ENCODE measurements around the gene NRXN3. TPM values are rescaled to one million over a fixed set of nuclear protein-coding genes. Genes with fewer than 3 reads are reported as not detected.
A peak's percentile ranks its signal among the peaks of the same experiment; 100 is the strongest.

NRXN3 gene
- total and polyA plus RNA-seq, 2 of the 13 experiments (the other 11 are each of a cell fraction or from before 2014, with no cell fraction given): 0.03 TPM; not detected in 1

GRCh38 chr14:78617735-78618134 is 447.6 kb downstream of the NRXN3 start:
- BruUV-seq (replicated peaks): no TSS peak
- H3K9me3 ChIP-seq (ENCODE audit: low read length): no peaks in the 10 kb centered on the region
- ChIA-PET CTCF (ENCODE audit: low intra/inter-chr PET ratio, low total read pairs) (no interaction called here), POLR2A (no interaction called here)
- no peak for TF ChIP-seq RFX5 (IDR thresholded peaks at IDR 0.05; ENCODE audit: low read depth, low read length)
- TF ChIP-seq, protein P1, sequence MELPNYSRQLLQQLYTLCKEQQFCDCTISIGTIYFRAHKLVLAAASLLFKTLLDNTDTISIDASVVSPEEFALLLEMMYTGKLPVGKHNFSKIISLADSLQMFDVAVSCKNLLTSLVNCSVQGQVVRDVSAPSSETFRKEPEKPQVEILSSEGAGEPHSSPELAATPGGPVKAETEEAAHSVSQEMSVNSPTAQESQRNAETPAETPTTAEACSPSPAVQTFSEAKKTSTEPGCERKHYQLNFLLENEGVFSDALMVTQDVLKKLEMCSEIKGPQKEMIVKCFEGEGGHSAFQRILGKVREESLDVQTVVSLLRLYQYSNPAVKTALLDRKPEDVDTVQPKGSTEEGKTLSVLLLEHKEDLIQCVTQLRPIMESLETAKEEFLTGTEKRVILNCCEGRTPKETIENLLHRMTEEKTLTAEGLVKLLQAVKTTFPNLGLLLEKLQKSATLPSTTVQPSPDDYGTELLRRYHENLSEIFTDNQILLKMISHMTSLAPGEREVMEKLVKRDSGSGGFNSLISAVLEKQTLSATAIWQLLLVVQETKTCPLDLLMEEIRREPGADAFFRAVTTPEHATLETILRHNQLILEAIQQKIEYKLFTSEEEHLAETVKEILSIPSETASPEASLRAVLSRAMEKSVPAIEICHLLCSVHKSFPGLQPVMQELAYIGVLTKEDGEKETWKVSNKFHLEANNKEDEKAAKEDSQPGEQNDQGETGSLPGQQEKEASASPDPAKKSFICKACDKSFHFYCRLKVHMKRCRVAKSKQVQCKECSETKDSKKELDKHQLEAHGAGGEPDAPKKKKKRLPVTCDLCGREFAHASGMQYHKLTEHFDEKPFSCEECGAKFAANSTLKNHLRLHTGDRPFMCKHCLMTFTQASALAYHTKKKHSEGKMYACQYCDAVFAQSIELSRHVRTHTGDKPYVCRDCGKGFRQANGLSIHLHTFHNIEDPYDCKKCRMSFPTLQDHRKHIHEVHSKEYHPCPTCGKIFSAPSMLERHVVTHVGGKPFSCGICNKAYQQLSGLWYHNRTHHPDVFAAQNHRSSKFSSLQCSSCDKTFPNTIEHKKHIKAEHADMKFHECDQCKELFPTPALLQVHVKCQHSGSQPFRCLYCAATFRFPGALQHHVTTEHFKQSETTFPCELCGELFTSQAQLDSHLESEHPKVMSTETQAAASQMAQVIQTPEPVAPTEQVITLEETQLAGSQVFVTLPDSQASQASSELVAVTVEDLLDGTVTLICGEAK (IDR thresholded peaks at IDR 0.05): peak; percentile 95
- TF ChIP-seq, protein P1 (CRISPR knock-in tag; IDR thresholded peaks at IDR 0.05): no peak
- H3K27ac ChIP-seq (ENCODE audit: extremely low read length, insufficient read depth, low read length): no peak overlapping the region
- no peaks in the 10 kb centered on the region for H4K20me1 ChIP-seq (ENCODE audit: insufficient read depth, low read length)
- no peak for DNase-seq (ENCODE audit: low spot score)
- H3K79me2 ChIP-seq (ENCODE audit: insufficient read depth, low read length): no peaks in the 10 kb centered on the region
- 19% methylated on average over 5 of the region's 5 CpGs for WGBS (ENCODE audit: low lambda C conversion rate)
- H3K9ac ChIP-seq (ENCODE audit: insufficient read depth, low read depth, low read length): no peak overlapping the region
- no peak overlapping the region for H3K4me2 ChIP-seq (ENCODE audit: low read depth, low read length)
- intact Hi-C loops (cut with micrococcal nuclease; ENCODE audit: unreplicated experiment) (no loop called here), in situ Hi-C loops (cut with HindIII; ENCODE audit: extremely low pct_ligation_motif_present, low pct_unique_long_range_greater_than_20kb) (no loop called here)
- no peak for ATAC-seq
- no peaks in the 10 kb centered on the region for H3K36me3 ChIP-seq (replicated peaks in 1 of 2; ENCODE audit: control insufficient read depth in 1 of 2, insufficient read depth in 2 of 2, low read length in 2 of 2)
- no peaks in the 10 kb centered on the region for H3K4me1 ChIP-seq (ENCODE audit: insufficient read depth, low read length)
- H3K4me3 ChIP-seq (replicated peaks in 1 of 3; ENCODE audit: insufficient read depth in 1 of 3, low read depth in 2 of 3, low read length in 3 of 3): no peak overlapping the region
- no peak for FAIRE-seq
- no peak overlapping the region for H2AFZ ChIP-seq (ENCODE audit: low read length)
- no peaks in the 10 kb centered on the region for H3K27me3 ChIP-seq (ENCODE audit: control insufficient read depth in 1 of 2, insufficient read depth in 2 of 2, low read length in 2 of 2)

All from HepG2 (cell line).